Pancreas (tissue), 10 donors: ENCODE results near the gene TTC9B. TPM values are rescaled to one million over a fixed set of nuclear protein-coding genes. Genes with fewer than 3 reads are reported as not detected.

ENCODE experiments used
- ATAC-seq, 4 donors: fragments of 200-7000 bp; cut with Tn5 transposase; one replicate each; pipeline versions ENCODE4 v1.8.0 to v1.9.1; 2020; ENCODE audit warnings: mild to moderate bottlenecking in 4 of 4, moderate library complexity in 4 of 4
- DNase-seq, 6 donors: peaks; one replicate each; pipeline ENCODE4 v3.0.0-alpha.2; 2020
- FAIRE-seq: peaks from 2 replicates; lab custom pipeline; 2012; peaks lifted over from hg19 to GRCh38; lab: Jason Lieb, UNC
- H3K27ac ChIP-seq, 4 donors: fragments of 200-600 bp; sonication (generic); 1 replicate in 3 of 4; 2 replicates in 1 of 4; pipeline versions ENCODE4 v1.5.0 to v1.8.0; 2020
- H3K27me3 ChIP-seq, 4 donors: fragments of 200-600 bp; one replicate each; pipeline ENCODE4 v1.8.0; 2021
- H3K36me3 ChIP-seq, 3 donors: fragments of 200-600 bp; sonication (generic) in 1 of 3; one replicate each; pipeline versions ENCODE4 v1.5.0 to v1.8.0; 2020 to 2021
- H3K4me1 ChIP-seq, 3 donors: fragments of 200-600 bp; one replicate each; pipeline ENCODE4 v1.8.0; 2021
- H3K4me3 ChIP-seq, 4 donors: fragments of 200-600 bp; sonication (generic) in 2 of 4; one replicate each; pipeline versions ENCODE4 v1.5.0 to v1.8.0; 2020 to 2021
- H3K9me3 ChIP-seq, 4 donors: fragments of 200-600 bp; one replicate each; pipeline ENCODE4 v1.8.0; 2021
- WGBS, 2 donors: extraction: QIAGEN DNeasy Blood & Tissue Kit; methylation state at CpG; one replicate each; pipeline ENCODE4 v1.1.7; 2013; 5-methylcytosine and 5-hydroxymethylcytosine counted together
- intact Hi-C, 3 donors: fragments of 100-400 bp; cut with DNase I; formaldehyde crosslinking; loops; one replicate each; pipeline versions ENCODE4 v1.11.1 to v1.14.2; 2022
- polyA plus RNA-seq, 2 donors: library from polyadenylated mRNA; stranded (reverse); fragments of 200-250 nt; gene quantifications; one replicate each; pipeline ENCODE4 v1.2.3, GENCODE V29; 2013
- total RNA-seq, 6 donors: library from RNA; stranded (reverse); fragmentation: NEBNext Ultra II Directional in 4 of 6; extraction: Animal tissue kit (Norgen Biotek cat#: 25700) in 4 of 6; gene quantifications; one replicate each; pipeline versions ENCODE4 v1.2.1 to v1.2.4, GENCODE V29; 2021 to 2023
- TF ChIP-seq, protein P1 (sequence below), 4 donors: fragments of 200-600 bp; sonication (generic) in 3 of 4; IDR thresholded peaks; one replicate each; pipeline versions ENCODE4 v1.5.0 to v1.8.0; 2021; ENCODE audit warnings: antibody characterized with exemption in 4 of 4
- donor health status: healthy with polysubstance abuse.
- donor health status: DM: no; HTN: no; CAD: no; lungs with moderate emphysema.
- donor health status: DM: no; HTN: no; CAD: no.
- donor health status: control.
- donor health status: control.
- donor health status: Bipolar disorder and iron deficiency.
- donor health status: DM: yes; HTN: yes; CAD: no.
- donor health status: DM: no; HTN: no; CAD: no.
- donor health status: DM: no; HTN: no; CAD: no.
- donor health status: DM: yes; HTN: yes; CAD: no.

TTC9B gene
- total and polyA plus RNA-seq, 8 donors, result 0.05 TPM; not detected in 7

- no peaks in the 10 kb centered on the region for H3K4me1 ChIP-seq
- TF ChIP-seq, protein P1, sequence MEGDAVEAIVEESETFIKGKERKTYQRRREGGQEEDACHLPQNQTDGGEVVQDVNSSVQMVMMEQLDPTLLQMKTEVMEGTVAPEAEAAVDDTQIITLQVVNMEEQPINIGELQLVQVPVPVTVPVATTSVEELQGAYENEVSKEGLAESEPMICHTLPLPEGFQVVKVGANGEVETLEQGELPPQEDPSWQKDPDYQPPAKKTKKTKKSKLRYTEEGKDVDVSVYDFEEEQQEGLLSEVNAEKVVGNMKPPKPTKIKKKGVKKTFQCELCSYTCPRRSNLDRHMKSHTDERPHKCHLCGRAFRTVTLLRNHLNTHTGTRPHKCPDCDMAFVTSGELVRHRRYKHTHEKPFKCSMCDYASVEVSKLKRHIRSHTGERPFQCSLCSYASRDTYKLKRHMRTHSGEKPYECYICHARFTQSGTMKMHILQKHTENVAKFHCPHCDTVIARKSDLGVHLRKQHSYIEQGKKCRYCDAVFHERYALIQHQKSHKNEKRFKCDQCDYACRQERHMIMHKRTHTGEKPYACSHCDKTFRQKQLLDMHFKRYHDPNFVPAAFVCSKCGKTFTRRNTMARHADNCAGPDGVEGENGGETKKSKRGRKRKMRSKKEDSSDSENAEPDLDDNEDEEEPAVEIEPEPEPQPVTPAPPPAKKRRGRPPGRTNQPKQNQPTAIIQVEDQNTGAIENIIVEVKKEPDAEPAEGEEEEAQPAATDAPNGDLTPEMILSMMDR (IDR thresholded peaks at IDR 0.05), result no peak
- no peaks in the 10 kb centered on the region for H3K9me3 ChIP-seq
- intact Hi-C loops, result no loop called here
- peak; percentile 73 to 93 (median 79) for DNase-seq
- H3K27me3 ChIP-seq, result peaks cover 0 to 11% (median 2%) of the 10 kb centered on the region in 4 donors
- H3K36me3 ChIP-seq, result no peaks in the 10 kb centered on the region
- ATAC-seq, result peak; percentile 69 to 88 (median 80)
- WGBS, 2 donors, result 5 to 7% methylated on average over 50 to 54 of the region's 54 CpGs
- peak overlapping the region in 1 of 4 donors; percentile 8 for H3K4me3 ChIP-seq
- no peak for FAIRE-seq
- no peak overlapping the region for H3K27ac ChIP-seq
These were observed 965 bp downstream of the TTC9B start for GRCh38 chr19:40217027-40217810.

DNA sequence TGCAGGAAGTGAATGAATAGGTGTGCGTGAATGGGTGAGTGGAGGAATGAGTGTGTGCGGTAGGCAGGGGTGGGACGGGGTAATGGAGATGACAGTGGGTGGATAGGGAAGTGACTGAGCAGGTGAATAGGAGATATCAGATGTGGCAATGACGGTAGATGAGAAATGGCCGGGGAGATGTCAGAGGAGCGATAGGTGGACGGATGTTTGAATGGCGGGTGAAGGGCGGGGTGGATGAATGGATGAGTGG is 1.5 kb downstream of the TTC9B start:
- 13 to 14% methylated on average over 7 to 9 of the region's 9 CpGs for WGBS, 2 donors
- intact Hi-C loops, result no loop called here
- FAIRE-seq, result no peak
- peak overlapping the region in 1 of 4 donors; percentile 8 for H3K4me3 ChIP-seq
- TF ChIP-seq, protein P1 (IDR thresholded peaks at IDR 0.05), result no peak
- H3K36me3 ChIP-seq, result no peaks in the 10 kb centered on the region
- peaks cover 0 to 11% (median 2%) of the 10 kb centered on the region in 4 donors for H3K27me3 ChIP-seq
- H3K9me3 ChIP-seq, result no peaks in the 10 kb centered on the region
- no peak overlapping the region for H3K27ac ChIP-seq
- DNase-seq, result no peak
- no peak for ATAC-seq
- H3K4me1 ChIP-seq, result no peaks in the 10 kb centered on the region

GRCh38 chr19:40216013-40216776 is 2.0 kb downstream of the TTC9B start:
- Histone ChIP-seq H3K4me1 (no peaks in the 10 kb centered on the region), H3K9me3 (no peaks in the 10 kb centered on the region), H3K27ac (no peak overlapping the region), H3K4me3 (no peak overlapping the region), H3K36me3 (no peaks in the 10 kb centered on the region), H3K27me3 (peaks cover 0 to 11% (median 2%) of the 10 kb centered on the region in 4 donors)
- ATAC-seq (no peak), FAIRE-seq (no peak), DNase-seq (no peak)
- TF ChIP-seq, protein P1 (IDR thresholded peaks at IDR 0.05), result no peak
- intact Hi-C loops, result no loop called here
- 24 to 28% methylated on average over 23 of the region's 23 CpGs for WGBS, 2 donors

- no peak for FAIRE-seq
- Histone ChIP-seq H3K9me3 (no peaks in the 10 kb centered on the region), H3K4me1 (no peaks in the 10 kb centered on the region), H3K27me3 (peaks cover 0 to 11% (median 2%) of the 10 kb centered on the region in 4 donors), H3K4me3 (no peak overlapping the region), H3K36me3 (no peaks in the 10 kb centered on the region), H3K27ac (no peak overlapping the region)
- intact Hi-C loops, result no loop called here
- peak in 2 of 6 donors; percentile 51 to 71 for DNase-seq
- TF ChIP-seq, protein P1 (IDR thresholded peaks at IDR 0.05), result no peak
- WGBS, 2 donors, result 70 to 71% methylated on average over 22 of the region's 22 CpGs
- no peak for ATAC-seq
These were observed 3.2 kb downstream of the TTC9B start for GRCh38 chr19:40214936-40215335.
